ENCODE measurements around the gene SLC15A5.

SLC15A5 gene, protein sequence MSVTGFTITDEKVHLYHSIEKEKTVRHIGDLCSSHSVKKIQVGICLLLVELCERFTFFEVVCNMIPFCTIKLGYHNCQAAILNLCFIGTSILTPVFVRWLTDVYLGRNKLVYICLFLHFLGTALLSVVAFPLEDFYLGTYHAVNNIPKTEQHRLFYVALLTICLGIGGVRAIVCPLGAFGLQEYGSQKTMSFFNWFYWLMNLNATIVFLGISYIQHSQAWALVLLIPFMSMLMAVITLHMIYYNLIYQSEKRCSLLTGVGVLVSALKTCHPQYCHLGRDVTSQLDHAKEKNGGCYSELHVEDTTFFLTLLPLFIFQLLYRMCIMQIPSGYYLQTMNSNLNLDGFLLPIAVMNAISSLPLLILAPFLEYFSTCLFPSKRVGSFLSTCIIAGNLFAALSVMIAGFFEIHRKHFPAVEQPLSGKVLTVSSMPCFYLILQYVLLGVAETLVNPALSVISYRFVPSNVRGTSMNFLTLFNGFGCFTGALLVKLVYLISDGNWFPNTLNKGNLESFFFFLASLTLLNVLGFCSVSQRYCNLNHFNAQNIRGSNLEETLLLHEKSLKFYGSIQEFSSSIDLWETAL

DNA sequence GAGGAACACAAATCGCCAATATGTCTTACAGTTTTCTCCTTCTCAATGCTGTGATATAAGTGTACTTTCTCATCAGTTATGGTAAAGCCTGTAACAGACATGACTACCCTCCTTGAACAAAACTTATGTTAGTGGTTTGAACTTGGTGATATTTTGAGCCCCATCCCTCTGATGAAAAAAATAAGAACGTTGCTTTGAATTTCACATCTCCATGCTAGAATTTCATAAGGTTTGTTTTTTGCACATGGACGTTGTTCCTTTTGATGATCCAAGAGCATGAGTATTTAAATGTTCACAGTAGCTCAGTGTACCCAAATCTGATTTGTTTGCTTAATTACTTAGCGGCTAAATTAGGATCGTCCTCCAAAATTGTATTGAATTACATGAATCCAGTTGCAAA is at the start of gene SLC15A5:
TSS of gene SLC15A5 (minus strand) at position 101 of the 400 bp plus-strand sequence. CDS start at position 101, 0 bp downstream.
- DNase-seq = no peak

DNA sequence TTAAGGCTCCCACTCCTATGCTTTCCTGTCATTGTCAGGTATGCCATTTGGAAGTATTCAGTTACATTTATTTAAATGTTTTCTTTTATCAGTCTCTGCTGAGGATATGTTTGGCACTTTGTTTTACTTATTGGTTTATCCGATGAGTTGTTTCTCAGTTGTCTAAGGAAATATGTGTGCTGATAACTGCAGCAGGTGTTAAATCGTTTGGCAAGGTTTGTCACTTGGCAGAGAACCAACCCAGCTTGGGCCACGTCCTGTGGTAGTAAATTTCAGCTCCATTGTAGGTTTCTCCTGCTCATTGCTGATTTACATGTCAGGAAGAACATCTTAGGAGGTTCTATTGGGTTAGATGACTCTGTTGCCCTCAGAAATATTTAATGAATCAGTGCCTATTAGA is 47.9 kb upstream of the SLC15A5 start:
- no peak for DNase-seq

- no peak for DNase-seq
Measured at GRCh38 chr12:16324772-16325171, 47.3 kb upstream of the SLC15A5 start.

DNA sequence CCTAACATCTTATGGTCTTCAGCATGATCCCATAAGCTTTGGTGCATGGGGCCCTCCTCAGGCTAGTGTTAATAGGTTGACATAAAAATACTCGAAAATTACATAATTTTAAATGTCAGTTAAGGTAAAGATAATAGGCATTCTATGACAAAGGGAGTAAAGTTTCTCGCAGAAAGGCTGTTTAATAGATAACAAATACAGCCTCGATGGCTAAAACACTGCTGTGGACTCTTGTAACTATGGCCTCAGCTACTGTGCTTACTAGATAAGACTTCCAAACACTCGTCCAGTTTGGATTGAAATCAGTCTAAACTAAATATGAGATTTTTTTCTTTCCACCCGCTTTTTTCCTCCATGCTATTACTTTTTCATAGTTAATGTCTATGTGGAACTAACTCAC is 46.8 kb upstream of the SLC15A5 start:
- DNase-seq = no peak

- DNase-seq = no peak
Measured at GRCh38 chr12:16323638-16324037, 46.2 kb upstream of the SLC15A5 start.

- DNase-seq = no peak
Measured at GRCh38 chr12:16323010-16323409, 45.5 kb upstream of the SLC15A5 start.

DNA sequence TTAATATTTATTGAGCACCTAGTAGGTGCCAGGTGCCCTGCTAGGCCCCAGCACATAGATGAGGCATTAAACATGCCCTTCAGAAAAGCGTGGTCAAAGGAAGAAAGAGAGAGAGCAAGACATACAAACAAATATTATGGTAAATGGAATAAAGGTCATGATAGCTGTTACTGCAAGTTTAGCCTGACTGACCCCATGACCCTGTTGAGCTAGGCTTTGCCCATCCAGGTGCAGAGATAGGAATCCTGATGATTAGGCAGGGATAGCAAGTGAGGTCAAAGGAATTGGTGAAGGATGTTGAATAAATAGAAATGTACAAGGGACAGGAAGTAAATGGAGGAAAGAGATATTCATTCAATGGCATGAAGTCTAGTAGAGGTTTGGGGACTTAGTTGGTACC is 33.4 kb upstream of the SLC15A5 start:
- no peak for DNase-seq

DNA sequence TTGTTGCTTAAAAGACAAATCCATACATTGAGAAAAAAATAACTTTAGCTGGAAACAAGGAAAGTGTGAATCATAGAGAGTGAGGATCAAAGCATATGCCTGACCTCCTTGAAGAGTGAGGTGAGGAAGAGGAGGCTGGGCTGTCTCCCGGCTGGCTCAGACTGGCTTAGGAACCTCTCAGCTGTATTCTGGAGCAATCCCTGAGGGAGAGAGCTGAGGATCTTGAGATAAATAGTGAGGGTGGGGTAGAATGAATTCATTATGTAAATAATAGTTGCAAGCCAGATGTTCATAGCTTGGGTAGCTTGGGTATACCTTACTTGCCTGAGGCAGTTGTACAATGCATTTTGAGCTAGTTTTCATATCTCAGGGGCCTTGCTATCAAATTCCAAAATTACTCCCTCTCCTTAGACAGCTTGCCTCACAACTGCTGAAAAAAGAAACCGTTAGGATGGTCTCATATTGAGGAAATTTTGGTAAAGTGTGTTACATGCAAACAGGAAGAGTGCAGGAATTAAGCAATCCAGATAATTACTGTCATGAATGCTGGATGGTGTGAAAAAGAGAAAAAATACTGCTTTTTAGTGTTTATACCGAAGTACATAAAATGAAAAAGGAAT is 30.5 kb upstream of the SLC15A5 start:
- no peak for DNase-seq

- no peak for DNase-seq
Measured at GRCh38 chr12:16303939-16304338, 26.5 kb upstream of the SLC15A5 start.

DNA sequence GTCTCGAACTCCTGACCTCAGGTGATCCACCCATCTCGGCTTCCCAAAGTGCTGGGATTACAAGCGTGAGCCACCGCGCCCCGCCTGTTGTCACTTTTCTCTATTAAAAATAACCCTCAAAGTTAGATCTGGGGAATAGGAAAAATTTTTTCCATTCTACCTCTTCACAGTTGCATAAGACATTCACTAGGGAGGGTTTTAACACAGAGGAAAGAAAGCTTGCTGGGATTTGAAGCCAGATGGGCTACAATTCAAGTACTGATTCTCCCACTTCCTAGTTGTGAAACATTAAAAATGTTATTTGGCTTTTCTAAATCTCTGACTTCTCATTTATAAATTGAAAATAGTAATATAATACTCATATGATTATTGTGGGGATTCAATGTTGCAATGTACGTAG is 23.3 kb upstream of the SLC15A5 start:
- no peak for DNase-seq

- no peak for DNase-seq
Measured at GRCh38 chr12:16300122-16300521, 22.6 kb upstream of the SLC15A5 start.

GRCh38 chr12:16299403-16299802 is 21.9 kb upstream of the SLC15A5 start:
- no peak for DNase-seq

- no peak for DNase-seq
Measured at GRCh38 chr12:16297521-16297920, 20.0 kb upstream of the SLC15A5 start.

- DNase-seq = no peak
Measured at GRCh38 chr12:16294376-16294956, 17.0 kb upstream of the SLC15A5 start.

- no peak for DNase-seq
Measured at GRCh38 chr12:16291032-16291431, 13.5 kb upstream of the SLC15A5 start.

DNA sequence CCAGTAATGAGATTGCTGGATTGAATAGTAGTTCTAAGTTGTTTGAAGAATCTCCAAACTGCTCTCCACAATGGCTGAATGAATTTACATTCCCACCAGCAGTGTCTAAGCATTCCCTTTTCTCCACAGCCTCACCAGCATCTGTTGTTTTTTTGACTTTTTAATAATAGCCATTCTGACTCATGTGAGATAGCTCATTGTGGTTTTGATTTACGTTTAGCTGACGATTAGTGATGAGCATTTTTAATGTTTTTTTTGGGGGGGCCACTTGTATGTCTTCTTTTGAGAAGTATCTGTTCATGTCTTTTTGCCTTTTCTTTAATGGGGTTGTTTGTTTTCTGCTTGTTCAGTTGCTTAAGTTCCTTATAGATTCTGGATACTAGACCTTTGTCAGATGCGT is 8.1 kb upstream of the SLC15A5 start:
- DNase-seq = no peak

GRCh38 chr12:16282978-16283377 is 5.5 kb upstream of the SLC15A5 start:
- DNase-seq = no peak

- no peak for DNase-seq
Measured at GRCh38 chr12:16282081-16282480, 4.6 kb upstream of the SLC15A5 start.

DNA sequence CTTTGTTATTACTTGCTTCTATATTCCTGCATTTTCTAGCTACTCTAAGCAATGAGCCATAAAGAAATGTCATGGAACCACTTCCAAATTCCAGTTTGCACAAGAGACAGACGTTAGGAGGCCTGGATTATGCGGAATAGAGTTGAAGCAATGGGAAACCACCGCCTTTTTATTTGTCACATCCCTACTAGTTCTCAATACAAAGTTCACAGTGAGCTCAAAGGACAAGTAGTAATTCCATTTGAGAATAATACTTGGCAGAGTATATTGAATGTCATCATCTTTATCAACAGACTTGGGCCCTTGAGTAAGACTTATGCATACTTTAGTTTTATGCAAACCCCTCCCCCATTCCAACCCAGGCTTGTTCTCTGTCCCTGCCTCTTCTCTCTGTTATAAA is 3.7 kb upstream of the SLC15A5 start:
- DNase-seq = no peak

DNA sequence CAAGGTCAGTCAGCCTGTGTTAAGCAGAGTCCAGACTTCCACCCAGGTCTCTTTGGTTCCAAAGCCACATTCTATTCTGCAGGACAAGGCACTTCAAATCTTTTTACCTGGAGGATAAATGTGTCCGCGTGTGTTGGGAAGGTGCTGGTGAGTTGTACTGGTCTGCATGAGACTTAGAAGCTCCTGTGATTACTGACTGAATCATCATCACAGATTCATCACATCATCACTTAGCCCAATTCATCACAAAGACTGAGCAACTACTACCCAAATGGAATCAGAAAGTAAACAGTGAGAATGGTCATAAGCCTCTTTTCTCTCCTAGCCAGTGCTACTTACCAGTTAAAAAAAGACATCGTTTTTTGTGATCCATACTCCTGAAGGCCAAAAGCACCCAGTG is 5.3 kb downstream of the SLC15A5 start:
- no peak for DNase-seq

DNA sequence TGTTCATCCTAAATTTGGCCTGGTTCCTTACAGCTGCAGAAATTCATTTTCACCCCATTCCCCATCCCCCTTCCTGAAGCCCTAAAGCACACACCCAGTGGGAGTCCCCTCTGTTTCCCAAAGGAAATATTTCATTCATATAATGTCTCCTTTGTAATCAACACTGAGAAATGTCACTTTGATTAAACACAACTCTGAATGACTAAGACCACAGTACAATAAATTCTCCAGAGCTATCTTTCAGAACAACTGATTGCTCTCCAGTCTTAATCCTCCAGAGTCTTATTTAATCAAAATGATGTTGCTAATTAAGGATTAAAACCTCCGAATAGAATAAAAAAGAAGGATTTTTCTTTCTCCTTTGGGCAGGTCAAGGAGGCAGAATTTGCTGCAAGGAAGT is 6.4 kb downstream of the SLC15A5 start:
- no peak for DNase-seq

DNA sequence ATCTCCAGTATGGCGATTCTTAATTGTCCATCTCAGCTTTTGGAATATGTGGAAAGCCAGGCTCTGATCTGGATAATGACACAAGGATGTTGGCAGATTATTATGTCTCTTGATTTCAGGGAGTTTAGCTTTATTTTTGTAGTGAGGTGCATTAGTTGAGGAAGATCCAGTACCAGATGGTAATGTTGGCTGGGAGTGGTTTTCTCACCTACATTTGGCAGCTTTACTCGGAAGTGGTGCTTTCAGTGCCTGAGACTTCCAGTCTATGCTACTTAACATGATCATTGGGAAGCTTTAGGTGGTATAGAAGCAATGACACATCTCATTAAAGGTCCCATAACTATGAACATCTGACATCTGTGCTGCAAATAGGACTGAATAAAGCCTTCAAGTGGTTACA is 7.5 kb downstream of the SLC15A5 start:
- no peak for DNase-seq

- DNase-seq = no peak
Measured at GRCh38 chr12:16266085-16266484, 11.4 kb downstream of the SLC15A5 start.

DNA sequence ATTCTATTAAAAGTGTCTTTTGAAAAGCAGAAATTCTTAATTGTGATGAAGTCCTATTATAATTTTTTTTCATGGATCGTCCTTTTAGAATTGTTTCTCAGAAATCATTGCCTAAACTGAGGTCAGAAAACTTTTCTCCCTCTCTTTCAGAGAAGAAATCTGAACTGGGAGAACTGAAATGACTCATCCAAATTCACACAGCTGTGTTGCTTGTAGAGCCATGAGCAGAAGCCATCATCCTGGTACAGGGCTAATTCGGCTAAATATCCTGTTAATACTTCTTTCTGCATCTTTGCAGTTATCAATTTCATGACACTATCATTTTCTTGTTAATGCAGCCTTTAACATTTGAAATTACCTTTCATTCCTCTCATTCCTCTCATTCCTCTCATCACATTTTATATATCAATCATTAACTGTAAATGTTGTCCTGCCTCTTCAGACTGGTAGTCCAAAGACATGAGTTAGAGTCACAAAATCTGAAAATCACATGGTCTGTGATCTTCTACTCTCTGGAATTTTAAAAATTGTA is 15.5 kb downstream of the SLC15A5 start:
- no peak for DNase-seq
